Vagina (tissue), 2 donors: Measurements from ENCODE around the gene C1orf115. TPM values are rescaled to one million over a fixed set of nuclear protein-coding genes. Genes with fewer than 3 reads are reported as not detected.
"Not testable (repeated sequence)": the region's sequence is repeated elsewhere in the genome, so short reads cannot be mapped to it uniquely, and the experiment has no call there.

Experiments
- DNase-seq, 2 donors: peaks; one replicate each; pipeline ENCODE4 v3.0.0-alpha.2; 2017; ENCODE audit errors: extremely low spot score in 2 of 2
- H3K27ac ChIP-seq: fragments of 200-600 bp; sonication (generic); one replicate; pipeline ENCODE4 v1.5.1; 2019
- H3K27me3 ChIP-seq: fragments of 200-600 bp; sonication (generic); one replicate; pipeline ENCODE4 v1.5.1; 2019
- H3K36me3 ChIP-seq, 2 donors: fragments of 200-600 bp; sonication (generic); one replicate each; pipeline ENCODE4 v1.5.1; 2017 to 2019
- H3K4me1 ChIP-seq: fragments of 200-600 bp; sonication (generic); one replicate; pipeline ENCODE4 v1.5.1; 2019
- H3K4me3 ChIP-seq, 2 donors: fragments of 200-600 bp; sonication (generic); 1 replicate in 1 of 2; 2 replicates in 1 of 2; pipeline ENCODE4 v1.5.1; 2016 to 2019
- H3K9me3 ChIP-seq: fragments of 200-600 bp; sonication (generic); one replicate; pipeline ENCODE4 v1.5.1; 2019
- CTCF ChIP-seq, 3 experiments: fragments of 450-650 bp in 2 of 3; fragments of 200-600 bp in 1 of 3; sonication (generic) in 1 of 3; IDR thresholded peaks; one replicate each; pipeline ENCODE4 v1.5.1; 2017 to 2019; ENCODE audit warnings: antibody characterized with exemption in 3 of 3, mild to moderate bottlenecking in 2 of 3, moderate library complexity in 2 of 3
- POLR2A ChIP-seq, 2 donors: fragments of 450-650 bp; IDR thresholded peaks; one replicate each; pipeline ENCODE4 v1.6.1; 2017; ENCODE audit warnings: antibody characterized with exemption in 2 of 2, mild to moderate bottlenecking in 2 of 2, moderate library complexity in 2 of 2
- POLR2AphosphoS5 ChIP-seq, 2 donors: sonication (generic); formaldehyde crosslinking; IDR thresholded peaks; one replicate each; pipeline ENCODE4 v1.9.0; 2017; ENCODE audit warnings: antibody characterized with exemption in 2 of 2, mild to moderate bottlenecking in 2 of 2, low read depth in 1 of 2; ENCODE audit not compliant: insufficient read depth in 1 of 2
- intact Hi-C: fragments of 100-400 bp; cut with DNase I; formaldehyde crosslinking; loops from one replicate; pipeline ENCODE4 v1.15.1; 2023
- total RNA-seq: library from RNA; depleted of rRNA; stranded (reverse); fragments of >200 nt; gene quantifications from one replicate; pipeline ENCODE4 v1.2.3, GENCODE V29; 2016

C1orf115 gene
- total RNA-seq, 1 donor from 2014 or later, result 11.0 TPM

GRCh38 chr1:220708936-220709801 is 19.0 kb downstream of the C1orf115 start:
- intact Hi-C loops, result loop anchor here (5.0 kb wide), 1 partner anchor 868 kb away; no protein-coding TSS in a partner anchor
- Histone ChIP-seq H3K4me3 (no peak overlapping the region), H3K27ac (no peak overlapping the region), H3K4me1 (no peaks in the 10 kb centered on the region), H3K36me3 (no peaks in the 10 kb centered on the region), H3K27me3 (no peaks in the 10 kb centered on the region), H3K9me3 (no peaks in the 10 kb centered on the region)
- DNase-seq, result peak in 1 of 2 donors; percentile 34
- TF ChIP-seq CTCF (IDR thresholded peaks at IDR 0.05) (no peak), POLR2A (IDR thresholded peaks at IDR 0.05) (no peak), POLR2AphosphoS5 (IDR thresholded peaks at IDR 0.05; ENCODE audit: insufficient read depth in 1 of 2, low read depth in 1 of 2) (no peak)

- DNase-seq, result no peak
- Histone ChIP-seq H3K9me3 (no peaks in the 10 kb centered on the region), H3K27me3 (no peaks in the 10 kb centered on the region), H3K4me1 (no peaks in the 10 kb centered on the region), H3K27ac (no peak overlapping the region), H3K4me3 (no peak overlapping the region), H3K36me3 (no peaks in the 10 kb centered on the region)
- TF ChIP-seq CTCF (IDR thresholded peaks at IDR 0.05) (no peak), POLR2AphosphoS5 (IDR thresholded peaks at IDR 0.05; ENCODE audit: insufficient read depth in 1 of 2, low read depth in 1 of 2) (no peak), POLR2A (IDR thresholded peaks at IDR 0.05) (no peak)
- intact Hi-C loops, result no loop called here
Measured at GRCh38 chr1:220710333-220710732, 20.2 kb downstream of the C1orf115 start.

DNA sequence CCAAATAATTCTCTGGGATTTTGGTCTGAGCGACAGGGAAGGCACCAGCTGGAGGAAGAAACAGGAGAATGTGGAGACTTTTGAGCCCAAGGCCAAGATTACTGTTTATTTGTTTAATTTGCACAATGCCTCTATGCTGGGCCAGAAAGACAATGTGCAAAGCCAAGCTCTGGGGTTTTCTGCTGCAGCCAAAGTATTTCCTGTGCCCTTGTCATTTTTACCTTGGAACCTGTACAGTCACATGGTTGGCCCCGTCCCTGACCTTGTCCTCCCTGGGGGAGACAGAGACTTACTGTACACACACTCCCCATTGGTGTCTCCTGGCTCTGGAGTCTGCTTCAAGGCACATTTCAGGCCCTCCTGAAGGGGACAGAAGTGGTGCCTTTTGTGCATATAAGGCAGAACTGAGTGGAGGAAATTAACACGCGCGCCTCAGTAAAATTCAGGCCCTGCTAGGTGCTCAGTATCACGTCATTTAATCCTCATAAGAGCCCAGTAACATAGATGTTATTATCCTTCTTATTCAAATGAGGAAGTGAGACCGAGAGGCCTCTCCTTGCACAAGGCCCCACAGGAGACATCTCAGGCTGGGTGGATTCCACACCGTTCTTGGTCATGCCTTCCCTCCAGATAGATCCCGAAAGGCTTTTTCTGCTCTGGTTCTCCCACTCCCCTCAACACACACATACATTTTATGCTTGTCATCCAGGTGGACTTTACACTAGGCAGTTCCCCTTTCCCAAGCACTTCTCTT is 21.1 kb downstream of the C1orf115 start:
- Histone ChIP-seq H3K9me3 (no peaks in the 10 kb centered on the region), H3K4me1 (no peaks in the 10 kb centered on the region), H3K27ac (no peak overlapping the region), H3K36me3 (no peaks in the 10 kb centered on the region), H3K4me3 (no peak overlapping the region), H3K27me3 (no peaks in the 10 kb centered on the region)
- DNase-seq, result no peak
- TF ChIP-seq CTCF (IDR thresholded peaks at IDR 0.05) (no peak), POLR2AphosphoS5 (IDR thresholded peaks at IDR 0.05; ENCODE audit: insufficient read depth in 1 of 2, low read depth in 1 of 2) (no peak), POLR2A (IDR thresholded peaks at IDR 0.05) (no peak)
- intact Hi-C loops, result no loop called here

DNA sequence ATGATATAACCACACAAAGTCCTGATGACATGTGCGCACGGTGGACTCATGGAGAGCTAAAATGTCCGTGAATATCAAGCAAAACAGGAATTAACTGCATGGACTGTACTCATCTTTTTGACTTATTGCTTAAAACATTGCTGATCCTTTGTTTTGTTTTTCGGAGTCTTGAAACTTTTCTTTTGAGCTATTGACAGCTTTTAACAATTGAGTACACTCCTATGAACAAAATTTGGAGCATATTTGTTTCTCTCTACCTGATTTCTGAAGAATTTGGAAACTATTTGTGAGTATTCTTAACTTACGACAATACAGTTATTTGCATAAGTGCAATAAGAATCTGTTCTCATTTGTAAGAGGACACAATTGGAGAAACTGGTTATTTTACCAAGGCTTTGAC is 25.8 kb downstream of the C1orf115 start:
- H3K36me3 ChIP-seq, H3K9me3 ChIP-seq, H3K4me1 ChIP-seq, H3K27me3 ChIP-seq, H3K4me3 ChIP-seq, H3K27ac ChIP-seq, intact Hi-C loops, DNase-seq: not testable (repeated sequence)

DNA sequence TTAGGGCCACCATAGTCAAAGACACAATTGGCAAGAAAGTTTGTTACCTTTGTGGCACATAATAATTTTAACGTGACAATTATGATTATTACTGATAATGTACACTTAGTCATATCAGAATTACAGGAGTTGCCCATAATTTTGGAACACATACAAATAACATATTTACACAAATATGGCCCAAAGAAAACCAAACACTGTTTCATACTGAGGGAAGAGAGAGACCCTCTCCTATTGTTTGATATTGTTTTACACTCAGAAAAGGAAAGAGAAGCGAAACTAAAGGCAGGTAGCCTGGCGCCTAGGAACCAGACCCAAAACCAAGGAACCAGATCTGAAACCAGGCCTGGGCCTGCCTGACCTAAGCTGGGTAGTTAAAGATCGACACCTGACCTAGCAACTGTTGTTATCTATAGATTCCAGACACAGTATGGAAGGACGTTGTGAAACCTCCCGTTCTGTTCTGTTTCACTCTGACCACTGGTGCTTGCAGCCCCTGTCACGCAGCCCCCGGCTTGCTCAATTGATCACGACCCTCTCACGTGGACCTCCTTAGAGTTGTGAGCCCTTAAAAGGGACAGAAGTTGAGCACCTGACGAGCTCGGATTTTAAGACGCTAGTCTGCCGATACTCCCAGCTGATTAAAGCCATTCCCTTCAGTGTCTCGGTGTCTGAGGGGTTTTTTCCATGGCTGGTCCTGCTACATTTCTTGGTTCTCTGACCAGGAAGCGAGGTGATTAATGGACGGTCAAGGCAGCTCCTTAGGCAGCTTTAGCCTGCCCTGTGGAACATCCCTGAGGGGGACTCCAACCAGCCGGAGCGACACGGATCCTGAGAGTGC is 27.9 kb downstream of the C1orf115 start:
- no peaks in the 10 kb centered on the region for H3K27me3 ChIP-seq
- no peak overlapping the region for H3K27ac ChIP-seq
- intact Hi-C loops, result no loop called here
- DNase-seq, result no peak
- H3K4me1 ChIP-seq, result no peaks in the 10 kb centered on the region
- TF ChIP-seq POLR2AphosphoS5 (IDR thresholded peaks at IDR 0.05; ENCODE audit: insufficient read depth in 1 of 2, low read depth in 1 of 2) (no peak), CTCF (IDR thresholded peaks at IDR 0.05) (no peak), POLR2A (IDR thresholded peaks at IDR 0.05) (no peak)
- no peak overlapping the region for H3K4me3 ChIP-seq
- H3K36me3 ChIP-seq, result no peaks in the 10 kb centered on the region
- no peaks in the 10 kb centered on the region for H3K9me3 ChIP-seq

DNA sequence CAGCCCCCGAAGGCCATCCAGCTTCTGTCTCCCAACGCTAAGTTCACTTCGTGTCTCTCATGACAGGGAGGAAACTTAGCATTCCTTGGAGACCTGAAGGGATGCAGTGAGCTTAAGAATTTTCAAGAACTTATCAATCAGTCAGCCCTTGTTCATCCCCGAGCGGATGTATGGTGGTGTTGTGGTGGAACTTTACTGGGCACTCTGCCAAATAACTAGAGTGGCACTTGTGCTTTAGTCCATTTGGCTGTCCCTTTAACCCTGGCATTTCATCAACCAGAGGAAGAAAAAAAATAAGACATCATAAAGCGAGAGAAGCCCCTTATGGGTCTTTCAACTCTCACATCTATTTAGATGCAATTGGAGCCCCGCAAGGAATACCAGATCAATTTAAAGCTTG is 31.1 kb downstream of the C1orf115 start:
- H3K27me3 ChIP-seq, H3K9me3 ChIP-seq, DNase-seq, H3K4me3 ChIP-seq, H3K27ac ChIP-seq, intact Hi-C loops, H3K4me1 ChIP-seq, H3K36me3 ChIP-seq: not testable (repeated sequence)
